ENCODE measurements around the gene IMPG2. TPM values are rescaled to one million over a fixed set of nuclear protein-coding genes. Genes with fewer than 3 reads are reported as not detected.

The IMPG2 gene
- total and polyA plus RNA-seq, 8 donors = under 0.01 to 2.3 (median 0.36) TPM; not detected in 2

DNA sequence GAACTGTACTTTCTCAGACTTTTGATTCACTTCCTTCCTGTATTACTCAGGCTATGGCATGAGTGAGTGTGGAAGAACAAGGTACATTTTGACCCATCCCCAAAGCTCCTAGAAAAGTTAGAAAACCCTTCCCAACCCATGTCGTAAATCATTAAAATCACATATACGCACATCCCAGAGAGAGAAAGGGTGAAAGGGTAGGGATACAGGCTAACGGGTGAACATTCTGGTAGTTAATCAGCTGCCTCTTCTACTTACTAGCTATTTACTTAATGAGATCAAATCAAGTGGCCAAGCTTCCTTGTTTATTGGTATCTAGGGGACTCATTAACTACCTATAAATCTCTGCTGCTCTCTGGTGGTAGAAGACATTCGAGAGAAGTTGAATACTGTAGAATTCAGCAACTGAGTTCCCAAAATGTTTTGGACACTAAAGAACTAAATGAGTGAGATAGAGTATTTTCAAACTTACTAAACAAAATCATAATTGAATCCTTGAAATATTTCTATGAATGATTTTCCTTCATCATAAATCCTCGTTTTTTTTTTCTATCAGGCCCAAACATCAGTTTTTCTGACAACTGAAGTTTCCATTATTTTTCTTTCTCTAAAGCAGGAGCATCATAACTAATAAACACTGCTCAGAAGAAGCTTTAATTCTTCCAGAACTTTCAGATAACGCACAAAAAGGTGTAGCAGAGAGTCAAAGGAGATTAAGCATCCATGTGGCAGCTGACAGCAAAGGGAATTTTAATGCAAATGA lies 124.2 kb downstream of the IMPG2 start:
- Histone ChIP-seq H3K4me1 (peaks cover 0 to 10% (median 4%) of the 10 kb centered on the region in 4 donors), H3K27ac (no peak overlapping the region), H3K27me3 (no peaks in the 10 kb centered on the region), H3K9me3 (no peaks in the 10 kb centered on the region), H3K36me3 (no peaks in the 10 kb centered on the region), H3K4me3 (no peak overlapping the region)
- intact Hi-C loops (cut with DNase I; ENCODE audit: low total_unique reads) = loop anchor here (10.0 kb wide), 1 partner anchor 301 kb away; no protein-coding TSS in a partner anchor
- TF ChIP-seq POLR2AphosphoS5 (IDR thresholded peaks at IDR 0.05) = no peak
- no peak for TF ChIP-seq EP300 (IDR thresholded peaks at IDR 0.05)
- TF ChIP-seq POLR2A (IDR thresholded peaks at IDR 0.05) = no peak
- TF ChIP-seq, protein P1, sequence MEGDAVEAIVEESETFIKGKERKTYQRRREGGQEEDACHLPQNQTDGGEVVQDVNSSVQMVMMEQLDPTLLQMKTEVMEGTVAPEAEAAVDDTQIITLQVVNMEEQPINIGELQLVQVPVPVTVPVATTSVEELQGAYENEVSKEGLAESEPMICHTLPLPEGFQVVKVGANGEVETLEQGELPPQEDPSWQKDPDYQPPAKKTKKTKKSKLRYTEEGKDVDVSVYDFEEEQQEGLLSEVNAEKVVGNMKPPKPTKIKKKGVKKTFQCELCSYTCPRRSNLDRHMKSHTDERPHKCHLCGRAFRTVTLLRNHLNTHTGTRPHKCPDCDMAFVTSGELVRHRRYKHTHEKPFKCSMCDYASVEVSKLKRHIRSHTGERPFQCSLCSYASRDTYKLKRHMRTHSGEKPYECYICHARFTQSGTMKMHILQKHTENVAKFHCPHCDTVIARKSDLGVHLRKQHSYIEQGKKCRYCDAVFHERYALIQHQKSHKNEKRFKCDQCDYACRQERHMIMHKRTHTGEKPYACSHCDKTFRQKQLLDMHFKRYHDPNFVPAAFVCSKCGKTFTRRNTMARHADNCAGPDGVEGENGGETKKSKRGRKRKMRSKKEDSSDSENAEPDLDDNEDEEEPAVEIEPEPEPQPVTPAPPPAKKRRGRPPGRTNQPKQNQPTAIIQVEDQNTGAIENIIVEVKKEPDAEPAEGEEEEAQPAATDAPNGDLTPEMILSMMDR (IDR thresholded peaks at IDR 0.05) = peak in 5 of 7 experiments; percentile 23 to 73 (median 59)
- WGBS, 5 donors = 36 to 43% (median 41%) methylated on average over 6 of the region's 6 CpGs
- peak in 1 of 2 donors; percentile 77 for DNase-seq

DNA sequence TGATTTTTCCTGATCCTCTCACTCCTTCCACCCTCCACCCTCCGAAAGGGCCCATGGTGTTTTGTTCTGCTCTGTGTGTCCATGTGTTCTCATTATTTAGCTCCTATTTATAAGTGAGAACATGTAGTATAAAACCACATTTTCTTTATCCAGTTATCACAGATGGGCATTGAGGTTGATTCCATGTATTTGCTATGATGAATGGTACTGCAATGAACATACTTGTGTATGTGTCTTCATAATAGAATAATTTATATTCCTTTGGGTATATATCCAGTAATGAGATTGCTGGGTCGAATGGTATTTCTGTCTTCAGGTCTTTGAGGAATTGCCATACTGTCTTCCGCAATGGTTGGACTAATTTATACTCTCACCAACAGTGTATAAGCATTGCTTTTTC lies 126.0 kb downstream of the IMPG2 start:
- DNase-seq = no peak
- no peaks in the 10 kb centered on the region for H3K27me3 ChIP-seq
- H3K4me3 ChIP-seq = no peak overlapping the region
- WGBS, 5 donors = 58 to 78% (median 63%) methylated on average over 3 of the region's 3 CpGs
- no peaks in the 10 kb centered on the region for H3K9me3 ChIP-seq
- intact Hi-C loops (cut with DNase I; ENCODE audit: low total_unique reads) = loop anchor here (10.0 kb wide), 1 partner anchor 300 kb away; no protein-coding TSS in a partner anchor
- no peaks in the 10 kb centered on the region for H3K36me3 ChIP-seq
- no peak for TF ChIP-seq POLR2A (IDR thresholded peaks at IDR 0.05)
- no peak for TF ChIP-seq POLR2AphosphoS5 (IDR thresholded peaks at IDR 0.05)
- TF ChIP-seq, protein P1 (IDR thresholded peaks at IDR 0.05) = no peak
- TF ChIP-seq EP300 (IDR thresholded peaks at IDR 0.05) = no peak
- peaks cover 0 to 4% (median 2%) of the 10 kb centered on the region in 4 donors for H3K4me1 ChIP-seq
- no peak overlapping the region for H3K27ac ChIP-seq

DNA sequence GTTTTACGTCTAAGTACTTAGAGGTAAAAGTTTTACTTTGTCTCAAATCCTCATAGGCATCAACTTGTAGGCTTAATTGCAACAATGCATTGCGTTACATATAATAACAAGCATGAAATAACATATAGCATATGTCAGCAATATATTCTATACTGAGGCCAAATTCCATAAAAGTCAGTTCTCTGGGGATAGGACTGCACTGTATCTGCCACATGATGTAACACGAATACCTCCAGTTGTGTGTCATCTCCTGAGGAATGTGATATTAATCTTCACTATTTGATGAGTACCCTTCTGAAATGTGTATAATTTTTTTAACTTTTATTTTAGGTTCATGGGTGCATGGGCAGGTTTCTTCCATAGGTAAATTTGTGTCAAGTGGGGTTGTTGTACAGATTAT lies 126.4 kb downstream of the IMPG2 start:
- DNase-seq = no peak
- Histone ChIP-seq H3K36me3 (no peaks in the 10 kb centered on the region), H3K4me3 (no peak overlapping the region), H3K27ac (no peak overlapping the region), H3K9me3 (no peaks in the 10 kb centered on the region), H3K27me3 (no peaks in the 10 kb centered on the region), H3K4me1 (peaks cover 0 to 4% (median 2%) of the 10 kb centered on the region in 4 donors)
- 89 to 95% (median 91%) methylated on average over 3 of the region's 3 CpGs for WGBS, 5 donors
- intact Hi-C loops (cut with DNase I; ENCODE audit: low total_unique reads) = loop anchor here (10.0 kb wide), 1 partner anchor 299 kb away; no protein-coding TSS in a partner anchor
- TF ChIP-seq EP300 (IDR thresholded peaks at IDR 0.05) = no peak
- TF ChIP-seq POLR2A (IDR thresholded peaks at IDR 0.05) = no peak
- TF ChIP-seq, protein P1 (IDR thresholded peaks at IDR 0.05) = no peak
- no peak for TF ChIP-seq POLR2AphosphoS5 (IDR thresholded peaks at IDR 0.05)

DNA sequence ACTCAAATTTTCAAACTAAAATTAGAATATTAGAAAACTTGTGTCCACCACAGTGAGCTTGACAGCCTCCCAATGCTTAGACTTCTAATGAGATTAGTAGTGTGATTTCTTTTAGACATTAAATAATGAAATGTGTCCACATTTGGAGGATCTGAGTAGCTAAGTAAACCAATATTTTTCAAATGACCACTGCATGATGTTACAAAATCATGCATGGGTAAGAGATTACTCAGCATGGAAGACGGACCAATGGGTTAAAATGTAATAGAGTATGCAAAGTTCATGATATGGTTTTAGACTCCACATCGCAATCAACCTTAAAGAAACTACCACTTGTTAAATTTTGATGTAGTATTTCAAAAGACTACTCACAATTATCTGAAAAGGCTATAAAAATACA lies 130.6 kb downstream of the IMPG2 start:
- WGBS, 5 donors = 89 to 92% (median 90%) methylated on average over 2 of the region's 2 CpGs
- DNase-seq = no peak
- intact Hi-C loops (cut with DNase I; ENCODE audit: low total_unique reads) = loop anchor here (10.0 kb wide), 1 partner anchor 295 kb away; no protein-coding TSS in a partner anchor
- Histone ChIP-seq H3K27me3 (no peaks in the 10 kb centered on the region), H3K27ac (no peak overlapping the region), H3K4me3 (no peak overlapping the region), H3K9me3 (no peaks in the 10 kb centered on the region), H3K4me1 (no peaks in the 10 kb centered on the region), H3K36me3 (no peaks in the 10 kb centered on the region)
- TF ChIP-seq POLR2AphosphoS5 (IDR thresholded peaks at IDR 0.05) (no peak), POLR2A (IDR thresholded peaks at IDR 0.05) (no peak), EP300 (IDR thresholded peaks at IDR 0.05) (no peak)
- TF ChIP-seq, protein P1 (IDR thresholded peaks at IDR 0.05) = no peak
